Stomach smooth muscle (tissue), 2 donors: ENCODE data around the gene MILR1.

Source experiments
- H3K27ac ChIP-seq: one replicate; pipeline ENCODE4 v1.7.0; 2013; ENCODE audit warnings: mild to moderate bottlenecking, low read length, inconsistent platforms
- H3K27me3 ChIP-seq, 2 donors: one replicate each; pipeline ENCODE4 v1.7.0; 2013; ENCODE audit warnings: low read length in 2 of 2; ENCODE audit not compliant: insufficient read depth in 2 of 2, control insufficient read depth in 1 of 2
- H3K36me3 ChIP-seq, 2 donors: one replicate each; pipeline ENCODE4 v1.7.0; 2013; ENCODE audit warnings: low read length in 2 of 2; ENCODE audit not compliant: control insufficient read depth in 2 of 2, insufficient read depth in 2 of 2
- H3K4me1 ChIP-seq: one replicate; pipeline ENCODE4 v1.7.0; 2013; ENCODE audit warnings: low read length; ENCODE audit not compliant: control insufficient read depth, insufficient read depth
- H3K4me3 ChIP-seq, 2 donors: one replicate each; pipeline ENCODE4 v1.7.0; 2013; ENCODE audit warnings: low read length in 2 of 2
- H3K9ac ChIP-seq, 2 donors: one replicate each; pipeline ENCODE4 v1.7.0; 2013; ENCODE audit warnings: low read length in 2 of 2, mild to moderate bottlenecking in 1 of 2
- H3K9me3 ChIP-seq, 2 donors: one replicate each; pipeline ENCODE4 v1.7.0; 2013; ENCODE audit warnings: low read length in 2 of 2; ENCODE audit not compliant: control insufficient read depth in 2 of 2
- donor health status: healthy.
- donor health status: Pancreatic carcinoma.

The MILR1 gene

GRCh38 chr17:64509179-64509578 is 60.3 kb downstream of the MILR1 start:
- H3K4me1 ChIP-seq = peaks cover 9% of the 10 kb centered on the region
- no peak overlapping the region for H3K4me3 ChIP-seq
- no peaks in the 10 kb centered on the region for H3K9me3 ChIP-seq
- H3K27ac ChIP-seq = no peak overlapping the region
- peaks cover 11 to 35% of the 10 kb centered on the region in 2 donors for H3K36me3 ChIP-seq
- no peak overlapping the region for H3K9ac ChIP-seq
- H3K27me3 ChIP-seq = no peaks in the 10 kb centered on the region

- Histone ChIP-seq H3K9ac (no peak overlapping the region), H3K36me3 (peaks cover 31 to 47% of the 10 kb centered on the region in 2 donors), H3K9me3 (no peaks in the 10 kb centered on the region), H3K27ac (no peak overlapping the region), H3K4me1 (no peaks in the 10 kb centered on the region), H3K4me3 (no peak overlapping the region), H3K27me3 (no peaks in the 10 kb centered on the region)
Observed at GRCh38 chr17:64515419-64515818, 66.5 kb downstream of the MILR1 start.

GRCh38 chr17:64515829-64516228 is 66.9 kb downstream of the MILR1 start:
- no peak overlapping the region for H3K27ac ChIP-seq
- H3K4me3 ChIP-seq = no peak overlapping the region
- no peaks in the 10 kb centered on the region for H3K27me3 ChIP-seq
- H3K9ac ChIP-seq = no peak overlapping the region
- H3K4me1 ChIP-seq = no peaks in the 10 kb centered on the region
- H3K9me3 ChIP-seq = no peaks in the 10 kb centered on the region
- peaks cover 32 to 49% of the 10 kb centered on the region in 2 donors for H3K36me3 ChIP-seq
